ENCODE results near the gene HLF.

- TF ChIP-seq, protein P1, sequence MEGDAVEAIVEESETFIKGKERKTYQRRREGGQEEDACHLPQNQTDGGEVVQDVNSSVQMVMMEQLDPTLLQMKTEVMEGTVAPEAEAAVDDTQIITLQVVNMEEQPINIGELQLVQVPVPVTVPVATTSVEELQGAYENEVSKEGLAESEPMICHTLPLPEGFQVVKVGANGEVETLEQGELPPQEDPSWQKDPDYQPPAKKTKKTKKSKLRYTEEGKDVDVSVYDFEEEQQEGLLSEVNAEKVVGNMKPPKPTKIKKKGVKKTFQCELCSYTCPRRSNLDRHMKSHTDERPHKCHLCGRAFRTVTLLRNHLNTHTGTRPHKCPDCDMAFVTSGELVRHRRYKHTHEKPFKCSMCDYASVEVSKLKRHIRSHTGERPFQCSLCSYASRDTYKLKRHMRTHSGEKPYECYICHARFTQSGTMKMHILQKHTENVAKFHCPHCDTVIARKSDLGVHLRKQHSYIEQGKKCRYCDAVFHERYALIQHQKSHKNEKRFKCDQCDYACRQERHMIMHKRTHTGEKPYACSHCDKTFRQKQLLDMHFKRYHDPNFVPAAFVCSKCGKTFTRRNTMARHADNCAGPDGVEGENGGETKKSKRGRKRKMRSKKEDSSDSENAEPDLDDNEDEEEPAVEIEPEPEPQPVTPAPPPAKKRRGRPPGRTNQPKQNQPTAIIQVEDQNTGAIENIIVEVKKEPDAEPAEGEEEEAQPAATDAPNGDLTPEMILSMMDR (IDR thresholded peaks at IDR 0.05) = no peak
- no peak for TF ChIP-seq EZH2 (IDR thresholded peaks at IDR 0.05; ENCODE audit: borderline replicate concordance, insufficient read depth, low read depth, low read length, poor library complexity, severe bottlenecking)
These were observed 47.9 kb upstream of the HLF start for GRCh38 chr17:55216888-55217287.
